Testis (tissue), 2 donors: Measurements from ENCODE around the gene AKNAD1.
"Not testable (repeated sequence)": the region's sequence is repeated elsewhere in the genome, so short reads cannot be mapped to it uniquely, and the experiment has no call there.

Experiments
- POLR2A ChIP-seq: fragments of 450-650 bp; IDR thresholded peaks from one replicate; pipeline ENCODE4 v1.6.1; 2017; ENCODE audit warnings: antibody characterized with exemption, mild to moderate bottlenecking, moderate library complexity
- TF ChIP-seq, protein P1 (sequence below), 3 experiments: fragments of 450-650 bp in 2 of 3; fragments of 200-600 bp in 1 of 3; sonication (generic) in 1 of 3; IDR thresholded peaks; one replicate each; pipeline ENCODE4 v1.5.1; 2016 to 2019; ENCODE audit warnings: antibody characterized with exemption in 3 of 3, mild to moderate bottlenecking in 2 of 3, moderate library complexity in 1 of 3

DNA sequence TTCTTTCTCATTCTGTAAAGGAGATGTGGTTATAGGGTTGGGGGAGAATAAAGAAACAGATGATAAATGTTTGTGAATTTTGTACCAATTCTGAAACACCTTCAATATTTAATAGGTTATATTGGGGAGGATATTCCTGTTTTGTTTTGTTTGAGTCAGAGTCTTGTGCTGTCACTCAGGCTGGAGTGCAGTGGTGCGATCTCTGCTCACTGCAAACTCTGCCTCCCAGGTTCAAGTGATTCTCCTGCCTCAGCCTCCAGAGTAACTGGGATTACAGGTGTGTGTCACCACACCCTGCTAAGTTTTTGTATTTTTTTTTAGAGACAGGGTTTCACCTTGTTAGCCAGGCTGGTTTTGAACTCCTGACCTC lies 75.3 kb downstream of the AKNAD1 start:
- TF ChIP-seq, protein P1, sequence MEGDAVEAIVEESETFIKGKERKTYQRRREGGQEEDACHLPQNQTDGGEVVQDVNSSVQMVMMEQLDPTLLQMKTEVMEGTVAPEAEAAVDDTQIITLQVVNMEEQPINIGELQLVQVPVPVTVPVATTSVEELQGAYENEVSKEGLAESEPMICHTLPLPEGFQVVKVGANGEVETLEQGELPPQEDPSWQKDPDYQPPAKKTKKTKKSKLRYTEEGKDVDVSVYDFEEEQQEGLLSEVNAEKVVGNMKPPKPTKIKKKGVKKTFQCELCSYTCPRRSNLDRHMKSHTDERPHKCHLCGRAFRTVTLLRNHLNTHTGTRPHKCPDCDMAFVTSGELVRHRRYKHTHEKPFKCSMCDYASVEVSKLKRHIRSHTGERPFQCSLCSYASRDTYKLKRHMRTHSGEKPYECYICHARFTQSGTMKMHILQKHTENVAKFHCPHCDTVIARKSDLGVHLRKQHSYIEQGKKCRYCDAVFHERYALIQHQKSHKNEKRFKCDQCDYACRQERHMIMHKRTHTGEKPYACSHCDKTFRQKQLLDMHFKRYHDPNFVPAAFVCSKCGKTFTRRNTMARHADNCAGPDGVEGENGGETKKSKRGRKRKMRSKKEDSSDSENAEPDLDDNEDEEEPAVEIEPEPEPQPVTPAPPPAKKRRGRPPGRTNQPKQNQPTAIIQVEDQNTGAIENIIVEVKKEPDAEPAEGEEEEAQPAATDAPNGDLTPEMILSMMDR (IDR thresholded peaks at IDR 0.05), result not testable (repeated sequence)
- not testable (repeated sequence) for TF ChIP-seq POLR2A
